Measurements from ENCODE around the gene CIC.

The CIC gene

GRCh38 chr19:42268704-42269477, at the start of gene CIC:
Gene CIC (plus strand): TSS chr19:42269252. CDS start chr19:42271784, 2,532 bp downstream.
- DNase-seq = peak; percentile 100
- in situ Hi-C loops (cut with MboI; ENCODE audit: low pct_unique_long_range_greater_than_20kb, low sequenced_read_pairs) = no loop called here

GRCh38 chr19:42219812-42220750, 49.0 kb upstream of the CIC start, which contains the start of gene ZNF526:
Gene ZNF526 (plus strand): TSS chr19:42220312. CDS start chr19:42224404, 4,092 bp downstream.
- in situ Hi-C loops (cut with MboI; ENCODE audit: low pct_unique_long_range_greater_than_20kb, low sequenced_read_pairs) = no loop called here

GRCh38 chr19:42220751-42221097, 48.3 kb upstream of the CIC start:
- in situ Hi-C loops (cut with MboI; ENCODE audit: low pct_unique_long_range_greater_than_20kb, low sequenced_read_pairs) = no loop called here

More at GRCh38 chr19:42219812-42220750, 49.0 kb upstream of the CIC start, which contains the start of gene ZNF526:
- peak; percentile 98 for DNase-seq

GRCh38 chr19:42224940-42225717, 43.9 kb upstream of the CIC start:
- in situ Hi-C loops (cut with MboI; ENCODE audit: low pct_unique_long_range_greater_than_20kb, low sequenced_read_pairs) = no loop called here
- DNase-seq = no peak

More at GRCh38 chr19:42220751-42221097, 48.3 kb upstream of the CIC start:
- DNase-seq = peak; percentile 23

- DNase-seq = no peak
- in situ Hi-C loops (cut with MboI; ENCODE audit: low pct_unique_long_range_greater_than_20kb, low sequenced_read_pairs) = no loop called here
These were observed 43.2 kb upstream of the CIC start for GRCh38 chr19:42225718-42226292.

GRCh38 chr19:42226886-42227285, 42.2 kb upstream of the CIC start:
- no peak for DNase-seq
- in situ Hi-C loops (cut with MboI; ENCODE audit: low pct_unique_long_range_greater_than_20kb, low sequenced_read_pairs) = no loop called here

GRCh38 chr19:42228641-42229040, 40.4 kb upstream of the CIC start:
- in situ Hi-C loops (cut with MboI; ENCODE audit: low pct_unique_long_range_greater_than_20kb, low sequenced_read_pairs) = no loop called here
- DNase-seq = no peak

- no peak for DNase-seq
- in situ Hi-C loops (cut with MboI; ENCODE audit: low pct_unique_long_range_greater_than_20kb, low sequenced_read_pairs) = no loop called here
These were observed 39.7 kb upstream of the CIC start for GRCh38 chr19:42229301-42229854.

- in situ Hi-C loops (cut with MboI; ENCODE audit: low pct_unique_long_range_greater_than_20kb, low sequenced_read_pairs) = no loop called here
- no peak for DNase-seq
These were observed 39.1 kb upstream of the CIC start for GRCh38 chr19:42229855-42230351.

GRCh38 chr19:42230571-42230970, 38.5 kb upstream of the CIC start:
- in situ Hi-C loops (cut with MboI; ENCODE audit: low pct_unique_long_range_greater_than_20kb, low sequenced_read_pairs) = no loop called here
- DNase-seq = no peak

- in situ Hi-C loops (cut with MboI; ENCODE audit: low pct_unique_long_range_greater_than_20kb, low sequenced_read_pairs) = no loop called here
- no peak for DNase-seq
These were observed 36.6 kb upstream of the CIC start for GRCh38 chr19:42232435-42232834.

GRCh38 chr19:42233106-42233505, 35.9 kb upstream of the CIC start:
- in situ Hi-C loops (cut with MboI; ENCODE audit: low pct_unique_long_range_greater_than_20kb, low sequenced_read_pairs) = no loop called here
- no peak for DNase-seq

GRCh38 chr19:42233678-42234292, 35.3 kb upstream of the CIC start:
- in situ Hi-C loops (cut with MboI; ENCODE audit: low pct_unique_long_range_greater_than_20kb, low sequenced_read_pairs) = no loop called here
- no peak for DNase-seq

- no peak for DNase-seq
- in situ Hi-C loops (cut with MboI; ENCODE audit: low pct_unique_long_range_greater_than_20kb, low sequenced_read_pairs) = no loop called here
These were observed 34.7 kb upstream of the CIC start for GRCh38 chr19:42234364-42234763.

- no peak for DNase-seq
- in situ Hi-C loops (cut with MboI; ENCODE audit: low pct_unique_long_range_greater_than_20kb, low sequenced_read_pairs) = no loop called here
These were observed 33.9 kb upstream of the CIC start for GRCh38 chr19:42235181-42235580.

- in situ Hi-C loops (cut with MboI; ENCODE audit: low pct_unique_long_range_greater_than_20kb, low sequenced_read_pairs) = no loop called here
- no peak for DNase-seq
These were observed 29.4 kb upstream of the CIC start for GRCh38 chr19:42239544-42240220.

- in situ Hi-C loops (cut with MboI; ENCODE audit: low pct_unique_long_range_greater_than_20kb, low sequenced_read_pairs) = no loop called here
- no peak for DNase-seq
These were observed 27.8 kb upstream of the CIC start for GRCh38 chr19:42241279-42241678.
